ENCODE data around the gene PAFAH1B2.

Gene PAFAH1B2

DNA sequence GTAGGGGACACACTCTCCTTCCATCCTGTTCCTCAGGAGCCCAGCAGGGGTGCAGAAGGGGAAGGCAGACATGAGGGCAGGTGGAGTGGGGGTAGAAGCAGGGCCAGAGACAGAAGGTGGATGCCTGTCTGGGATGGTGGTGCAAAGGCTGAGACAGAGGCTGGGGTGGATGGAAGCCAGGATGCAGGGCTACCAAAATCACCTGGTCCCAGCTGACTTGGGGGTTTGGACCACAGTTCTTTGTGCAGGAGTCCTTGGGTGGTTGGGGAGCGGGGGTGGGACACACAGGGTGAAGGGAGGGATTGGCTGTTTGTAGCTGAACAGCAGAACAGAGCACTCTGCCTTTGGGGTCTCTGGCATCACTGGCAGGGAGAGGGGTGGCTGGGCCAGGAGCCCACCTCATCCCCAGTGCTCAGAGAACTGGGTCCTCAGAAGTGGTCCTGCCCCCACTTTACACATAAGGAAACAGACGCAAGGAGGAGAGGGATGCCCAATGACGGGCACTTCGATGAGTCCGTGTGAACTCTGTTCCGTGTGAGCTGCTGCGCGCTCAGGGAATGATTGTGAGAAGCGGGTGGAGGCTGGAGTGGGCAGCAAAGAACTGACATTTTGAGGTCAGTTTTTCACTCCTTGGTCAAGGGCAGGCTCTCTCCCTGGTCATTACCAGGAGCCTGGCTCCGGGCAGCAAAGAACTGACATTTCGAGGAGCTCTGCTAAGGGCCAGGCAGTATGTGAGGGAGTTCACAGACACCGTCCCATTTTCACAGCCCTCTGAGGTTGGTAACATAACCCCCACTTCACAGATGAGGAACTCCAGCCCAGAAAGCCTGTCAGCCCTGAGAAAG lies 56.9 kb downstream of the PAFAH1B2 start:
- H3K27ac ChIP-seq (replicated peaks; ENCODE audit: low read length): no peak overlapping the region
- no peak overlapping the region for H3K18ac ChIP-seq (ENCODE audit: low read length)
- H3K4me3 ChIP-seq (ENCODE audit: low read length in 2 of 2): peak overlapping the region in 1 of 2 donors; percentile 53
- H2BK12ac ChIP-seq (ENCODE audit: low read length): no peak overlapping the region
- no peak overlapping the region for H2BK120ac ChIP-seq (ENCODE audit: low read depth, low read length)
- peak overlapping the region; percentile 3 for H4K8ac ChIP-seq (ENCODE audit: low read depth, low read length)
- H3K36me3 ChIP-seq (replicated peaks in 1 of 2; ENCODE audit: control insufficient read depth in 2 of 2, insufficient read depth in 2 of 2, low read length in 2 of 2): peaks cover 16 to 20% of the 10 kb centered on the region in 2 donors
- peak overlapping the region; percentile 66 for H3K9ac ChIP-seq (ENCODE audit: low read depth, low read length, poor library complexity)
- no peak for DNase-seq (ENCODE audit: low spot score)
- no peak overlapping the region for H3K23ac ChIP-seq (ENCODE audit: low read depth, low read length, poor library complexity)
- H4K91ac ChIP-seq (ENCODE audit: low read depth, low read length, poor library complexity): no peak overlapping the region
- H2BK15ac ChIP-seq (ENCODE audit: low read length): no peak overlapping the region
- no peak overlapping the region for H2AFZ ChIP-seq (ENCODE audit: low read length)
- peaks cover 12 to 37% of the 10 kb centered on the region in 2 donors for H3K4me1 ChIP-seq (ENCODE audit: control insufficient read depth in 2 of 2, insufficient read depth in 1 of 2, low read depth in 1 of 2, low read length in 2 of 2)
- peak overlapping the region; percentile 28 for H3K14ac ChIP-seq (ENCODE audit: low read length)
- H2BK5ac ChIP-seq (ENCODE audit: low read length): peak overlapping the region; percentile 7
- no CpG with 5 or more reads among the region's 12 CpGs for WGBS, 2 donors (ENCODE audit: extremely low coverage in 2 of 2, insufficient read length in 2 of 2, insufficient replicate concordance in 1 of 2)
- no peaks in the 10 kb centered on the region for H3K79me1 ChIP-seq (ENCODE audit: low read depth, low read length)
- no peak overlapping the region for H3K4me2 ChIP-seq (ENCODE audit: insufficient read depth, low read length, poor library complexity, severe bottlenecking)
- H3K9me3 ChIP-seq (replicated peaks in 1 of 2; ENCODE audit: control insufficient read depth in 2 of 2, insufficient read depth in 1 of 2, low read depth in 1 of 2, low read length in 2 of 2): no peaks in the 10 kb centered on the region
- H3K4ac ChIP-seq (ENCODE audit: low read length): no peak overlapping the region
- H2AK5ac ChIP-seq (ENCODE audit: low read depth, low read length): peak overlapping the region; percentile 8
- no peaks in the 10 kb centered on the region for H3K27me3 ChIP-seq (ENCODE audit: control insufficient read depth in 3 of 3, insufficient read depth in 3 of 3, low read depth in 1 of 3, low read length in 3 of 3)

DNA sequence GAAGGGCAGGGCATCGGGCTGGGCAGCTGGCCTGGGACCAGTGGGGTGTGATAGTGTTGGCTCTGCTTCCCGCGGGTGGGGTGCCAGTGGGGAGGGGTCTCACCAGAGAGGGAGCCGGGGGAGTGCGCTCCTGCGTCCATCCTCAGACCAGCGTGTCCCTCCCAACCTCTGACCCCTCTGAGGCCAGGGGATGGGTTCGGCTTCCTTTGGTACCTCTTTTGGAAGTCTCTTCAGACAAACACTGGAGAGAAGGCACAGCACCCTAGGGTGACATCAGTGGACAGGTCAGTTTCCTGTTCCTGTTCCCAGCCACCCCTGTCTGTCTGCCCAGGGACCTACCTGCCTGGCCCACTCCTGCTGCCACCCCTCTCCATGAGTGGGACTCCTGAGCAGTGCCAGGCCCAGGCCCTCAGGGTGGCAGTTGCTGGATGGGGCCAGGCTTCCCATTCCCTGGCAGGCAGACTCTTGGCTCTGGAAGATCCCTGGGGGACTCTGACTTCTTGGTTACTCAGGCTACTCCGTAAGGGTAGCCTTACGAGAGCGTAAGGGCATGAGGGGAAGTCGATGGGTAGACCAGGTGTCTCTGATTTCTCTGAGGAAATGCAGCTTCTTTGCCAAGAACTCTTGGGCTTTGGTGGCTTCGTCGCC lies 57.7 kb downstream of the PAFAH1B2 start:
- DNase-seq (ENCODE audit: low spot score): no peak

DNA sequence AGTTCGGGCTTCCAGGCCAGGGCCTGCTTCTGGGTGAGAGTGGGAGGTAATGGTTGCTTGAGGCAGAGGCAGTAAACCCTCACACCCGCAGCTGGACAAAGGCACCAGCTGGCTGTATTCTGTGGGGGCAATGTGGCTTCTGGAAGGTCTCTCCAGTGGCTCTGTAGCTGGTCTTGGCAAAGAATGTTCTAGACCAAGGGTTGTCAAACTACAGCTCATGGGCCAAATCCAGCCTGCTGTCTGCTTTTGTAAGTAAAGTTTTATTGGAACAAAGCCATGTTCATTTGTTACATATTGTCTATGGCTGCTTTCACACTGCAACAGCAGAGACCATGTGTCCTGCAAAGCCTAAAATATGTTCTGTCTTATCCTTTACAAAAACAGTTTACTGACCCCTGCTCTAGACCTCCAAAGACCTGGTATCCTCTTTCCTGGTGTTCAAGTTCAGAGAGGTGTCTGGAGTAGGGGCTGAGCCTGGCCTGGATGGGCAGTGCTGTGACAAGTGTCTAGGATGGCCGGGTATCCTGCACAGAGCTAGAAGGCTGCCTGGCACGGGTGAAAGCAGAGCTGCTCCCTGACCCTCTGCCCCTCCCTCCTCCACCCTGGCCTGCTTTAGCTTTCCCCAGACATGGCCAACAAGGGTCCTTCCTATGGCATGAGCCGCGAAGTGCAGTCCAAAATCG lies 58.4 kb downstream of the PAFAH1B2 start:
- Histone ChIP-seq H2BK12ac (ENCODE audit: low read length) (no peak overlapping the region), H3K9me3 (replicated peaks in 1 of 2; ENCODE audit: control insufficient read depth in 2 of 2, insufficient read depth in 1 of 2, low read depth in 1 of 2, low read length in 2 of 2) (no peaks in the 10 kb centered on the region), H2AK5ac (ENCODE audit: low read depth, low read length) (no peak overlapping the region), H3K18ac (ENCODE audit: low read length) (peak overlapping the region; percentile 32), H2BK120ac (ENCODE audit: low read depth, low read length) (no peak overlapping the region), H2AFZ (ENCODE audit: low read length) (no peak overlapping the region), H3K14ac (ENCODE audit: low read length) (no peak overlapping the region), H3K4ac (ENCODE audit: low read length) (no peak overlapping the region), H3K4me2 (ENCODE audit: insufficient read depth, low read length, poor library complexity, severe bottlenecking) (no peak overlapping the region), H3K23ac (ENCODE audit: low read depth, low read length, poor library complexity) (peak overlapping the region; percentile 74), H3K27me3 (ENCODE audit: control insufficient read depth in 3 of 3, insufficient read depth in 3 of 3, low read depth in 1 of 3, low read length in 3 of 3) (no peaks in the 10 kb centered on the region), H4K8ac (ENCODE audit: low read depth, low read length) (no peak overlapping the region), H3K27ac (replicated peaks; ENCODE audit: low read length) (no peak overlapping the region), H4K91ac (ENCODE audit: low read depth, low read length, poor library complexity) (no peak overlapping the region), H2BK15ac (ENCODE audit: low read length) (no peak overlapping the region), H3K9ac (ENCODE audit: low read depth, low read length, poor library complexity) (no peak overlapping the region), H3K36me3 (replicated peaks in 1 of 2; ENCODE audit: control insufficient read depth in 2 of 2, insufficient read depth in 2 of 2, low read length in 2 of 2) (peaks cover 16 to 19% of the 10 kb centered on the region in 2 donors), H3K79me1 (ENCODE audit: low read depth, low read length) (no peaks in the 10 kb centered on the region), H3K4me3 (ENCODE audit: low read length in 2 of 2) (peak overlapping the region in 1 of 2 donors; percentile 53), H2BK5ac (ENCODE audit: low read length) (no peak overlapping the region), H3K4me1 (ENCODE audit: control insufficient read depth in 2 of 2, insufficient read depth in 1 of 2, low read depth in 1 of 2, low read length in 2 of 2) (peaks cover 12 to 36% of the 10 kb centered on the region in 2 donors)
- DNase-seq (ENCODE audit: low spot score): no peak
- no CpG with 5 or more reads among the region's 7 CpGs for WGBS, 2 donors (ENCODE audit: extremely low coverage in 2 of 2, insufficient read length in 2 of 2, insufficient replicate concordance in 1 of 2)

More for the DNA sequence above, 57.7 kb downstream of the PAFAH1B2 start:
- Histone ChIP-seq H2AK5ac (ENCODE audit: low read depth, low read length) (no peak overlapping the region), H3K79me1 (ENCODE audit: low read depth, low read length) (no peaks in the 10 kb centered on the region), H3K18ac (ENCODE audit: low read length) (no peak overlapping the region), H3K9ac (ENCODE audit: low read depth, low read length, poor library complexity) (peak overlapping the region; percentile 66), H2BK15ac (ENCODE audit: low read length) (no peak overlapping the region), H4K91ac (ENCODE audit: low read depth, low read length, poor library complexity) (no peak overlapping the region), H4K8ac (ENCODE audit: low read depth, low read length) (no peak overlapping the region), H3K4me1 (ENCODE audit: control insufficient read depth in 2 of 2, insufficient read depth in 1 of 2, low read depth in 1 of 2, low read length in 2 of 2) (peaks cover 12 to 37% of the 10 kb centered on the region in 2 donors), H3K4ac (ENCODE audit: low read length) (no peak overlapping the region), H3K14ac (ENCODE audit: low read length) (peak overlapping the region; percentile 76), H3K27me3 (ENCODE audit: control insufficient read depth in 3 of 3, insufficient read depth in 3 of 3, low read depth in 1 of 3, low read length in 3 of 3) (no peaks in the 10 kb centered on the region), H2BK120ac (ENCODE audit: low read depth, low read length) (no peak overlapping the region), H3K4me3 (ENCODE audit: low read length in 2 of 2) (peak overlapping the region in 1 of 2 donors; percentile 53), H3K27ac (replicated peaks; ENCODE audit: low read length) (no peak overlapping the region), H3K23ac (ENCODE audit: low read depth, low read length, poor library complexity) (no peak overlapping the region), H3K4me2 (ENCODE audit: insufficient read depth, low read length, poor library complexity, severe bottlenecking) (no peak overlapping the region), H2BK12ac (ENCODE audit: low read length) (no peak overlapping the region), H3K9me3 (replicated peaks in 1 of 2; ENCODE audit: control insufficient read depth in 2 of 2, insufficient read depth in 1 of 2, low read depth in 1 of 2, low read length in 2 of 2) (no peaks in the 10 kb centered on the region), H2AFZ (ENCODE audit: low read length) (no peak overlapping the region), H2BK5ac (ENCODE audit: low read length) (peak overlapping the region; percentile 7), H3K36me3 (replicated peaks in 1 of 2; ENCODE audit: control insufficient read depth in 2 of 2, insufficient read depth in 2 of 2, low read length in 2 of 2) (peaks cover 16 to 19% of the 10 kb centered on the region in 2 donors)
- WGBS, 2 donors (ENCODE audit: extremely low coverage in 2 of 2, insufficient read length in 2 of 2, insufficient replicate concordance in 1 of 2): no CpG with 5 or more reads among the region's 14 CpGs

DNA sequence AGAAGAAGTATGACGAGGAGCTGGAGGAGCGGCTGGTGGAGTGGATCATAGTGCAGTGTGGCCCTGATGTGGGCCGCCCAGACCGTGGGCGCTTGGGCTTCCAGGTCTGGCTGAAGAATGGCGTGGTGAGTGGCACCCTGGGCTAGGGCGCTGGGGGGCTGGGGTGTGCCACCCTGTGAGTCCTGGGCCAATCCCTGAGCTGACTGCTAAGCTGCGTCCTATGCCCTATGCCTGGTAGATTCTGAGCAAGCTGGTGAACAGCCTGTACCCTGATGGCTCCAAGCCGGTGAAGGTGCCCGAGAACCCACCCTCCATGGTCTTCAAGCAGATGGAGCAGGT lies 59.0 kb downstream of the PAFAH1B2 start:
- H3K4me2 ChIP-seq (ENCODE audit: insufficient read depth, low read length, poor library complexity, severe bottlenecking): no peak overlapping the region
- peaks cover 16 to 19% of the 10 kb centered on the region in 2 donors for H3K36me3 ChIP-seq (replicated peaks in 1 of 2; ENCODE audit: control insufficient read depth in 2 of 2, insufficient read depth in 2 of 2, low read length in 2 of 2)
- H3K4me1 ChIP-seq (ENCODE audit: control insufficient read depth in 2 of 2, insufficient read depth in 1 of 2, low read depth in 1 of 2, low read length in 2 of 2): peaks cover 12 to 32% of the 10 kb centered on the region in 2 donors
- no peak overlapping the region for H3K4ac ChIP-seq (ENCODE audit: low read length)
- no peak overlapping the region for H3K27ac ChIP-seq (replicated peaks; ENCODE audit: low read length)
- no peak overlapping the region for H3K14ac ChIP-seq (ENCODE audit: low read length)
- H2BK120ac ChIP-seq (ENCODE audit: low read depth, low read length): no peak overlapping the region
- no peak overlapping the region for H2AK5ac ChIP-seq (ENCODE audit: low read depth, low read length)
- no peaks in the 10 kb centered on the region for H3K79me1 ChIP-seq (ENCODE audit: low read depth, low read length)
- no peak overlapping the region for H4K8ac ChIP-seq (ENCODE audit: low read depth, low read length)
- H3K9me3 ChIP-seq (replicated peaks in 1 of 2; ENCODE audit: control insufficient read depth in 2 of 2, insufficient read depth in 1 of 2, low read depth in 1 of 2, low read length in 2 of 2): no peaks in the 10 kb centered on the region
- DNase-seq (ENCODE audit: low spot score): no peak
- H2BK15ac ChIP-seq (ENCODE audit: low read length): no peak overlapping the region
- H2BK5ac ChIP-seq (ENCODE audit: low read length): no peak overlapping the region
- no peak overlapping the region for H4K91ac ChIP-seq (ENCODE audit: low read depth, low read length, poor library complexity)
- no peaks in the 10 kb centered on the region for H3K27me3 ChIP-seq (ENCODE audit: control insufficient read depth in 3 of 3, insufficient read depth in 3 of 3, low read depth in 1 of 3, low read length in 3 of 3)
- peak overlapping the region; percentile 74 for H3K23ac ChIP-seq (ENCODE audit: low read depth, low read length, poor library complexity)
- H3K4me3 ChIP-seq (ENCODE audit: low read length in 2 of 2): no peak overlapping the region
- no peak overlapping the region for H2BK12ac ChIP-seq (ENCODE audit: low read length)
- no peak overlapping the region for H3K9ac ChIP-seq (ENCODE audit: low read depth, low read length, poor library complexity)
- no CpG with 5 or more reads among the region's 10 CpGs for WGBS, 2 donors (ENCODE audit: extremely low coverage in 2 of 2, insufficient read length in 2 of 2, insufficient replicate concordance in 1 of 2)
- peak overlapping the region; percentile 32 for H3K18ac ChIP-seq (ENCODE audit: low read length)
- H2AFZ ChIP-seq (ENCODE audit: low read length): no peak overlapping the region

All from neuronal stem cell (in vitro differentiated cells).